A549 treated with RU486 at 1 μM for 4 hours (cell line): ENCODE results near the gene RABGGTB. TPM values are rescaled to one million over a fixed set of nuclear protein-coding genes. Genes with fewer than 3 reads are reported as not detected.

Experiments used
- total RNA-seq: library from RNA; stranded (reverse); fragments of 200-300 nt; extraction: Qiagen RNA extraction; gene quantifications from 5 replicates; pipeline ENCODE4 v1.2.3, GENCODE V29; 2022; ENCODE audit warnings: low read depth

Gene RABGGTB
- total RNA-seq: 44.5 to 89.8 TPM (median 70.6 TPM) in 5 replicates

DNA sequence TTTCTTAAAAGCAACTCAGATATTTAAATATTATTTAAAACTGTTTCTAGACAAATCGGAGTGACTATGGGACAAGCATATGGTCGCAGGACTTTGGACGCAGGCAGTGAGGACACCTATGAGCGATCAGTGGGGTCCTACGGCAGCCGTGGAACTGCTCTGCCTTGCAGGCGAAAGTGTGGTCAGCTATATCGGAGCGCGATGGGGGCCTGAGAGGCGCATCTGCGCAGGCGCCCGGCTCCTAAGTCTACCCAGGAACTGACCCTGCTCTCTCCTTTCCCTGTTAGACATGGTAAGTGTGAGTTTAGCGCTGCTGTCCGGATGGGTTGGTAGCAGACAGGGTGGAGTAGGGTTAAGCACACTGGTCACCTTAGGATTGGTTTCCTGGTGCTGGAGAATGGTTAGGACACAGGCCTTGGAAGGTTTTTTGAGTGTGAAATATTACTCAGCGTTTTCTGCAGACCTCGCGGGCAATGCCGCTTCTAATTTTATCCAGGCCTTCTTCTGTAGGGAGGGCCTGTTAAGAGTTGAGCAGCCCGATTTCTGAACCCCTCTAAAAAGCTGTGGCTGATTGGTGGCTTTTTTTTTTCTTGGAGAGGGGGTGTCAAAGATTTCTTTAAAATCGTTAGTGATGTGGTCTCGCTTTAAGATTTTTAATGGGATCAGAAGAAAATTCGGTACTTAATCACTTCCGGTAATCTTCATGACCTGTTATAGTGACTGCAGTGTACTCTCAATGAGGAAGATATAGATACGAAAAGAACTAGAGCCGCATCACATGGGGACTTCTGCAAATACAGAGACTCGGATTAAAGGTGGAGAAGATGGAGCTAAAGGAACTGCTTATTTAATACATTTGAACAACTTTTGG lies at the start of gene RABGGTB:
TSS of gene RABGGTB (plus strand) at position 274 of the 871 bp plus-strand sequence. CDS start at position 290, 16 bp downstream.

GRCh38 chr1:75796376-75797272 lies 10.6 kb downstream of the RABGGTB start, which contains the start of gene MSH4:
MSH4 (plus strand) TSS chr1:75796882; CDS start chr1:75796986, 104 bp downstream.

Other genes starting within 250 kb of the RABGGTB start
- gene SLC44A5, start 175.1 kb upstream of the RABGGTB start, total RNA-seq: 0.05 to 0.19 TPM (median 0.06 TPM) in 3 of 5 replicates, not detected in the others
- gene ACADM, start 61.5 kb upstream of the RABGGTB start, total RNA-seq: 27.4 to 39.2 TPM (median 32.8 TPM) in 5 replicates
- gene MSH4, start 10.6 kb downstream of the RABGGTB start, total RNA-seq: not detected in 5 replicates
- gene ASB17, start 146.1 kb downstream of the RABGGTB start, total RNA-seq: not detected in 5 replicates